Activated CD8-positive, alpha-beta T cell treated with anti-CD3 and anti-CD28 coated beads for 36 hours (primary cell): Measurements from ENCODE around the gene PGS1. TPM values are rescaled to one million over a fixed set of nuclear protein-coding genes. Genes with fewer than 3 reads are reported as not detected.

Source experiments
- ATAC-seq: fragments of 200-7000 bp; cut with Tn5 transposase; one replicate; pipeline ENCODE4 v1.10.0; 2021; ENCODE audit warnings: mild to moderate bottlenecking, moderate library complexity
- CTCF ChIA-PET: fragments of 350-600 bp; sonication (Branson Sonifier 250); formaldehyde crosslinking; loops from one replicate; lab custom pipeline; 2021; ENCODE audit warnings: antibody characterized with exemption; lab: Charles Lee
- POLR2A ChIA-PET: fragments of 350-600 bp; sonication (Branson Sonifier 250); formaldehyde crosslinking; loops from one replicate; lab custom pipeline; 2021; ENCODE audit warnings: antibody characterized with exemption; lab: Charles Lee
- DNase-seq: peaks from one replicate; pipeline ENCODE4 v3.0.0-alpha.2; 2020
- H3K27ac Mint-ChIP-seq: one replicate; pipeline ENCODE4 v1.8.0; 2021; ENCODE audit warnings: mild to moderate bottlenecking, mixed read lengths
- H3K27me3 Mint-ChIP-seq: one replicate; pipeline ENCODE4 v1.8.0; 2021; ENCODE audit warnings: mixed read lengths
- H3K36me3 Mint-ChIP-seq: one replicate; pipeline ENCODE4 v1.8.0; 2021; ENCODE audit warnings: low read depth, mixed read lengths
- H3K4me1 Mint-ChIP-seq: one replicate; pipeline ENCODE4 v1.8.0; 2021; ENCODE audit warnings: low read depth, mixed read lengths
- H3K4me3 Mint-ChIP-seq: one replicate; pipeline ENCODE4 v1.8.0; 2021; ENCODE audit warnings: mild to moderate bottlenecking, moderate library complexity, mixed read lengths
- H3K9me3 Mint-ChIP-seq: one replicate; pipeline ENCODE4 v1.8.0; 2021; ENCODE audit warnings: mixed read lengths
- intact Hi-C: fragments of 100-400 bp; cut with micrococcal nuclease; formaldehyde crosslinking; loops from one replicate; pipeline ENCODE4 v1.10.0; 2022
- total RNA-seq, 2 experiments: library from RNA; stranded (reverse); gene quantifications; one replicate each; pipeline ENCODE4 v1.2.3, GENCODE V29; 2021
- TF ChIP-seq, protein P1 (sequence below): fragments of 200-600 bp; IDR thresholded peaks from one replicate; pipeline ENCODE4 v1.8.0; 2022; ENCODE audit warnings: antibody characterized with exemption, mild to moderate bottlenecking

Gene PGS1
- total RNA-seq, 2 experiments from 2014 or later: 42.1 to 43.3 TPM

- no peak for DNase-seq
- no peak for ATAC-seq
- peak overlapping the region; percentile 87 for H3K4me3 Mint-ChIP-seq
- TF ChIP-seq, protein P1, sequence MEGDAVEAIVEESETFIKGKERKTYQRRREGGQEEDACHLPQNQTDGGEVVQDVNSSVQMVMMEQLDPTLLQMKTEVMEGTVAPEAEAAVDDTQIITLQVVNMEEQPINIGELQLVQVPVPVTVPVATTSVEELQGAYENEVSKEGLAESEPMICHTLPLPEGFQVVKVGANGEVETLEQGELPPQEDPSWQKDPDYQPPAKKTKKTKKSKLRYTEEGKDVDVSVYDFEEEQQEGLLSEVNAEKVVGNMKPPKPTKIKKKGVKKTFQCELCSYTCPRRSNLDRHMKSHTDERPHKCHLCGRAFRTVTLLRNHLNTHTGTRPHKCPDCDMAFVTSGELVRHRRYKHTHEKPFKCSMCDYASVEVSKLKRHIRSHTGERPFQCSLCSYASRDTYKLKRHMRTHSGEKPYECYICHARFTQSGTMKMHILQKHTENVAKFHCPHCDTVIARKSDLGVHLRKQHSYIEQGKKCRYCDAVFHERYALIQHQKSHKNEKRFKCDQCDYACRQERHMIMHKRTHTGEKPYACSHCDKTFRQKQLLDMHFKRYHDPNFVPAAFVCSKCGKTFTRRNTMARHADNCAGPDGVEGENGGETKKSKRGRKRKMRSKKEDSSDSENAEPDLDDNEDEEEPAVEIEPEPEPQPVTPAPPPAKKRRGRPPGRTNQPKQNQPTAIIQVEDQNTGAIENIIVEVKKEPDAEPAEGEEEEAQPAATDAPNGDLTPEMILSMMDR: no peak
- H3K9me3 Mint-ChIP-seq: no peaks in the 10 kb centered on the region
- intact Hi-C loops: no loop called here
- POLR2A ChIA-PET: interaction anchor here (0.9 to 1.7 kb wide), 4 partner anchors 11 to 42 kb away, joined by 3 to 9 read pairs (median 4); no protein-coding TSS in a partner anchor
- peaks cover 29% of the 10 kb centered on the region for H3K36me3 Mint-ChIP-seq
- H3K4me1 Mint-ChIP-seq: peaks cover 54% of the 10 kb centered on the region
- H3K27ac Mint-ChIP-seq: peak overlapping the region; percentile 96
- H3K27me3 Mint-ChIP-seq: no peaks in the 10 kb centered on the region
- CTCF ChIA-PET: interaction anchor here (1.2 kb wide), 1 partner anchor 107 kb away, joined by 3 read pairs; no protein-coding TSS in a partner anchor
Observed at GRCh38 chr17:78357177-78357586, 21.3 kb upstream of the PGS1 start.

DNA sequence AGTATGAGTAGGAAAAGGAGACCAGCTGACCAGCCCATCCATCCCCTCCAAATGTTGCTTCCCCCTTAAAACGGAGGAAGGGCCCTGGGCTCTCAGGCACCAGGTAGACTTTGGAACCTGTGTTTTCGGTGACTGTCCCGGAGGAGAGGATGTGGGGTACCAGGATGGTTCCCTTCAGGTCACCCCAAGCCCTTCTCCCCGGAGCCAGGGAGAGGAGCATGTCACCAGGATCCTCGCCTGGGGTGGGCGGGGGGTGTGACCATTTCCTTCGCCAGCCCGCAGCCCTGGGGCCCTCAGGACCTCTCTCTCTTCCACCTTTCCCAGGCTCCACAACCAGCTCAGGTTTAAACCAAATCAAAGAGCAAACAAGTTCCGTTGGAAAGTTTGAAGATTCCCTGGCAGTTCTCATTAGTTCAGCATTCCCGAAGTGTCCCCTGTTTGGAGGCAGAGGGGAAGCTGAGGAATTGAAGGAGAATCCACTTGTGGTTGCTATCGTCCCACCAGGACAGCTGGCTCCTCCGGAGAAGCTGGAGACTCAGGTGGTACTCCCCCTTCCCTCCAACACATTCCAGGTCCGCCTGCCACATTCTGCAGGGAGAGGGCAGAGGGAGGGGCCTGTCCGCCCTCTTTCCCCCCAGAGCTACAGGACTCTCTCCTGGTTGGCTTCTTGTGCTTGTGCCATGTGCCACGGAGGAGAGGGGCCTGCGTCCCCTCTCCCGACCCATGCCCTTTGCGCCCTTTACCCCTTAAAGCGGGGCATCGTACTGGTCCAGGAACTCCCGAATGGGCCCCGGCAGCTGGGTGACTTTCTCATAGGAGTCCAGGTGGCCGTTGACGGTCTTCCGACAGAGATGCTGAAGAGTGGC is 20.5 kb upstream of the PGS1 start:
- TF ChIP-seq, protein P1: no peak
- CTCF ChIA-PET: interaction anchor here (1.2 to 2.9 kb wide), 4 partner anchors 20 to 108 kb away, joined by 3 to 27 read pairs (median 3); partner anchors contain the start of gene PGS1
- H3K36me3 Mint-ChIP-seq: peaks cover 29% of the 10 kb centered on the region
- POLR2A ChIA-PET: interaction anchor here (0.7 to 3.9 kb wide), 9 partner anchors 9 to 59 kb away, joined by 3 to 19 read pairs (median 5); no protein-coding TSS in a partner anchor
- intact Hi-C loops: no loop called here
- H3K27me3 Mint-ChIP-seq: peaks cover 5% of the 10 kb centered on the region
- no peaks in the 10 kb centered on the region for H3K9me3 Mint-ChIP-seq
- no peak for DNase-seq
- peak overlapping the region; percentile 96 for H3K27ac Mint-ChIP-seq
- no peak for ATAC-seq
- H3K4me3 Mint-ChIP-seq: peak overlapping the region; percentile 87
- peaks cover 51% of the 10 kb centered on the region for H3K4me1 Mint-ChIP-seq

- Mint-ChIP-seq H3K36me3 (peaks cover 29% of the 10 kb centered on the region), H3K27ac (peak overlapping the region; percentile 66), H3K4me3 (peak overlapping the region; percentile 87), H3K27me3 (peaks cover 7% of the 10 kb centered on the region), H3K9me3 (no peaks in the 10 kb centered on the region), H3K4me1 (peaks cover 45% of the 10 kb centered on the region)
- ATAC-seq (no peak), DNase-seq (peak; percentile 41)
- CTCF ChIA-PET: interaction anchor here (1.3 to 2.9 kb wide), 3 partner anchors 19 to 70 kb away, joined by 3 to 27 read pairs (median 3); partner anchors contain the start of gene PGS1
- POLR2A ChIA-PET: interaction anchor here (0.7 to 3.9 kb wide), 14 partner anchors 7 to 423 kb away, joined by 3 to 19 read pairs (median 4); partner anchors contain the start of gene CYTH1
- intact Hi-C loops: no loop called here
- TF ChIP-seq, protein P1: no peak
Observed at GRCh38 chr17:78358538-78359320, 19.7 kb upstream of the PGS1 start.

DNA sequence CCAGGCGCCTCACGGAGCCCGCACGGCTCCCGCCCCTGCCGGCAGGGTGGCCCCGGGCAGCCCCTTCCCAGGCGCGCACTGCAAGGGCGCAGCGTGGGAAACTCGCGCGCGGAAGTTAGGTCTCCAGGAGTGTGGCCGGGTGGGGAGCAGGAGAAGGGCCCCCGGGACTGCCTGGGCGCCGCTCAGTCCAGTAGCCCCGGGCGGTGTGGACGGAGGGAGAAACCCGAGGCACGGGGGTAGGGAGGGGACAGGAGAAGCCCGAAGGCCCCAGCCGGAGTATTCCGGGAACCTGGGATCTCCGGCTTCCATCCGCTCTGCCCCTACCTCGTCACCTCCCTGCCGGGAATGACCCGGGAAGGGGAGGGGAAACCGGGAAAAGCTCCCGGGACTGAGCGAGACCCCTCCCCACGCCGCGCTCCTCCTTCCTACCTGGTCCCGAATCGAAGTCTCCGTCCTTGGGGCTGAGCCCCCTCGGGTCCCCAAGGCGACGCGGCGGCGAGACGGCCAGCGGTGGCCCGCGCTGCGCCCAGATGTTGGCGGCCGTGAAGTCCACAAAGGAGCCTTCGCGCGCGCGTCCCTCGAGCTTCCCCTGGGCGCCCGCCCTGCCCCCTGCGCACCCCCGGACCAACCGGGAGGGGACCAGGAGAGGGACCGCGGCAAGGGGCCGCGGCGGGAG is 19.0 kb upstream of the PGS1 start:
- Mint-ChIP-seq H3K9me3 (no peaks in the 10 kb centered on the region), H3K27ac (peak overlapping the region; percentile 73), H3K36me3 (peaks cover 28% of the 10 kb centered on the region), H3K4me1 (peaks cover 40% of the 10 kb centered on the region), H3K4me3 (peak overlapping the region; percentile 87), H3K27me3 (peaks cover 10% of the 10 kb centered on the region)
- ChIA-PET CTCF (interaction anchor here (2.1 to 3.0 kb wide), 3 partner anchors 11 to 55 kb away, joined by 5 to 27 read pairs (median 12); partner anchors contain the start of gene PGS1), POLR2A (interaction anchor here (0.6 to 3.9 kb wide), 14 partner anchors 8 to 694 kb away, joined by 3 to 19 read pairs (median 3); no protein-coding TSS in a partner anchor)
- DNase-seq (peak; percentile 46), ATAC-seq (no peak)
- TF ChIP-seq, protein P1: no peak
- intact Hi-C loops: no loop called here
